CD4-positive, alpha-beta T cell (primary cell): Measurements from ENCODE around the gene DCTN4. TPM values are rescaled to one million over a fixed set of nuclear protein-coding genes. Genes with fewer than 3 reads are reported as not detected.

Experiments
- ATAC-seq: fragments of 200-7000 bp; cut with Tn5 transposase; one replicate; pipeline ENCODE4 v1.10.0; 2022; ENCODE audit warnings: mild to moderate bottlenecking; ENCODE audit not compliant: poor library complexity
- CTCF ChIA-PET: fragments of 350-600 bp; sonication (Branson Sonifier 250); formaldehyde crosslinking; loops from one replicate; lab custom pipeline; 2021; ENCODE audit warnings: antibody characterized with exemption, inconsistent platforms; lab: Charles Lee
- POLR2A ChIA-PET: fragments of 350-600 bp; sonication (Branson Sonifier 250); formaldehyde crosslinking; loops from one replicate; lab custom pipeline; 2021; ENCODE audit warnings: antibody characterized with exemption, inconsistent platforms; lab: Charles Lee
- DNase-seq, 14 experiments: peaks; one replicate each; pipeline ENCODE4 v3.0.0-alpha.2; 2013 to 2020; ENCODE audit warnings: mixed read lengths in 2 of 14
- H3K27ac ChIP-seq, 2 donors: one replicate each; pipeline versions ENCODE4 v1.5.1 to v1.7.0; 2013; ENCODE audit warnings: low read length in 2 of 2, low read depth in 1 of 2, mild to moderate bottlenecking in 1 of 2
- H3K27me3 ChIP-seq, 2 experiments: 1 replicate in 1 of 2; 2 replicates in 1 of 2; pipeline versions ENCODE4 v1.6.1 to v1.7.0; 2013; ENCODE audit warnings: low read length in 2 of 2, control low read depth in 1 of 2, mild to moderate bottlenecking in 1 of 2, moderate library complexity in 1 of 2; ENCODE audit not compliant: insufficient read depth in 2 of 2, control insufficient read depth in 1 of 2
- H3K36me3 ChIP-seq: one replicate; pipeline ENCODE4 v1.6.1; 2013; ENCODE audit warnings: low read length, control low read depth; ENCODE audit not compliant: insufficient read depth
- H3K4me1 ChIP-seq: one replicate; pipeline ENCODE4 v1.6.1; 2013; ENCODE audit warnings: low read length, control low read depth; ENCODE audit not compliant: insufficient read depth
- H3K4me3 ChIP-seq: one replicate; pipeline ENCODE4 v1.5.1; 2013; ENCODE audit warnings: mild to moderate bottlenecking, low read length, moderate library complexity
- H3K9me3 ChIP-seq, 2 experiments: 1 replicate in 1 of 2; 2 replicates in 1 of 2; pipeline versions ENCODE4 v1.6.1 to v1.7.0; 2013; ENCODE audit warnings: low read length in 2 of 2, mild to moderate bottlenecking in 2 of 2, control low read depth in 1 of 2, moderate library complexity in 1 of 2; ENCODE audit not compliant: control insufficient read depth in 1 of 2, insufficient read depth in 1 of 2
- H3K27ac Mint-ChIP-seq: one replicate; pipeline ENCODE4 v1.8.0; 2020; ENCODE audit warnings: mixed read lengths
- H3K27me3 Mint-ChIP-seq: one replicate; pipeline ENCODE4 v1.8.0; 2021; ENCODE audit warnings: mixed read lengths
- H3K36me3 Mint-ChIP-seq: one replicate; pipeline ENCODE4 v1.8.0; 2021; ENCODE audit warnings: low read depth, mixed read lengths
- H3K4me1 Mint-ChIP-seq: one replicate; pipeline ENCODE4 v1.8.0; 2021; ENCODE audit warnings: low read depth, mixed read lengths
- H3K4me3 Mint-ChIP-seq: one replicate; pipeline ENCODE4 v1.8.0; 2020; ENCODE audit warnings: mild to moderate bottlenecking, mixed read lengths
- H3K9me3 Mint-ChIP-seq: one replicate; pipeline ENCODE4 v1.8.0; 2020; ENCODE audit warnings: mixed read lengths
- CTCF ChIP-seq: fragments of 200-600 bp; IDR thresholded peaks from one replicate; pipeline ENCODE4 v1.8.0; 2022; ENCODE audit warnings: antibody characterized with exemption, mild to moderate bottlenecking
- intact Hi-C, 2 experiments: fragments of 100-400 bp; cut with DNase I in 1 of 2; cut with micrococcal nuclease in 1 of 2; formaldehyde crosslinking; loops; one replicate each; pipeline versions ENCODE4 v1.15.1 to v1.9.0; 2023 to 2025; cut with DNase I, micrococcal nuclease
- total RNA-seq, 174 experiments: library from RNA in 2 of 174; stranded (reverse) in 2 of 174; gene quantifications; one replicate each; pipeline ENCODE4 v1.2.3 and lab custom pipeline; 2021 to 2026

DCTN4 gene
- total RNA-seq, 2 experiments from 2014 or later = 81.2 to 84.4 TPM

- no peaks in the 10 kb centered on the region for H3K9me3 ChIP-seq
- no peak overlapping the region for H3K27ac ChIP-seq
- H3K36me3 Mint-ChIP-seq = peaks cover 84% of the 10 kb centered on the region
- no peaks in the 10 kb centered on the region for H3K27me3 Mint-ChIP-seq
- H3K4me1 ChIP-seq = no peaks in the 10 kb centered on the region
- CTCF ChIA-PET = no interaction called here
- no peak overlapping the region for H3K4me3 ChIP-seq
- H3K4me1 Mint-ChIP-seq = no peaks in the 10 kb centered on the region
- DNase-seq (no peak), ATAC-seq (no peak)
- POLR2A ChIA-PET = no interaction called here
- no peaks in the 10 kb centered on the region for H3K27me3 ChIP-seq
- intact Hi-C loops = no loop called here
- no peak for TF ChIP-seq CTCF
- H3K27ac Mint-ChIP-seq = no peak overlapping the region
- H3K36me3 ChIP-seq = peaks cover 82% of the 10 kb centered on the region
- no peak overlapping the region for H3K4me3 Mint-ChIP-seq
- no peaks in the 10 kb centered on the region for H3K9me3 Mint-ChIP-seq
These were observed 35.0 kb downstream of the DCTN4 start for GRCh38 chr5:150723845-150724244.

GRCh38 chr5:150710165-150710564, 48.7 kb downstream of the DCTN4 start:
- Mint-ChIP-seq H3K4me3 (no peak overlapping the region), H3K27ac (no peak overlapping the region), H3K27me3 (no peaks in the 10 kb centered on the region), H3K9me3 (no peaks in the 10 kb centered on the region), H3K36me3 (peaks cover 66% of the 10 kb centered on the region), H3K4me1 (no peaks in the 10 kb centered on the region)
- Histone ChIP-seq H3K27me3 (no peaks in the 10 kb centered on the region), H3K4me3 (no peak overlapping the region), H3K36me3 (peaks cover 72% of the 10 kb centered on the region), H3K4me1 (no peaks in the 10 kb centered on the region), H3K9me3 (no peaks in the 10 kb centered on the region), H3K27ac (no peak overlapping the region)
- ATAC-seq (no peak), DNase-seq (peak in 3 of 14 experiments; percentile 19 to 32 (median 31))
- CTCF ChIA-PET = no interaction called here
- peak; percentile 27 for TF ChIP-seq CTCF
- intact Hi-C loops = loop anchor here in 1 of 2 experiments (2.0 kb wide), 1 partner anchor 149 kb away; no protein-coding TSS in a partner anchor
- POLR2A ChIA-PET = no interaction called here

DNA sequence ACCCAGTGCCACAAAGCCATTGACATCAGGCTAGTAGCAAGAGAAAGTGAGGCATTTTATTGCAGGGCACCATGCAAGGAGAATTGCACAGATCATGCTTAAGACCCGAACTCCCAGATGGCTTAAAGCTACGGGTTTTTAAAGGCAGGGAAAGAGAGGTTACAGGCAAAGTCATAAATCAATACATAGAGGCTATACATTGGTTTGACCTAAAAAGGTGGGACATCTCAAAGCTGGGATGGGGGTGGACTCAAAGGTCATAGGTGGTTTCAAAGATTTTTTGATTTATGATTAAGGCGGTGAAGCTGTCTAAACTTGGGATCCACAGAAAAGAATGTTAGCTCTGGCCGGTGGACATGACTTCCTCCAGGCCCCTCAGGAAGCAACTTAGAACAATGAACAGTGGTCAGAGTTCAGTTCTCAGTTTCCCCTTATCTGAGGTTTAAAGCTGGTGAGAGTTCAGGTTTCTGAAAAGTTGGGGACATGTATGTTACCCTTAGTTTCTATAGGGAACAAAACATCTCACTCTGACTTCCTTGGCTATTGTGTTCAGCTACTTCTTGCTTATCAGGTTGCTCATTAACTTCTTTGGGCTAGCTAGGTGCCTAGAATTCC, 51.9 kb downstream of the DCTN4 start:
- no peak for TF ChIP-seq CTCF
- H3K27ac ChIP-seq = no peak overlapping the region
- ChIA-PET CTCF (no interaction called here), POLR2A (no interaction called here)
- DNase-seq (no peak), ATAC-seq (no peak)
- intact Hi-C loops = no loop called here
- Mint-ChIP-seq H3K9me3 (no peaks in the 10 kb centered on the region), H3K36me3 (peaks cover 46% of the 10 kb centered on the region), H3K4me1 (no peaks in the 10 kb centered on the region), H3K4me3 (no peak overlapping the region), H3K27ac (no peak overlapping the region), H3K27me3 (no peaks in the 10 kb centered on the region)
- H3K4me3 ChIP-seq = no peak overlapping the region
- H3K9me3 ChIP-seq = no peaks in the 10 kb centered on the region
- no peaks in the 10 kb centered on the region for H3K4me1 ChIP-seq
- peaks cover 40% of the 10 kb centered on the region for H3K36me3 ChIP-seq
- H3K27me3 ChIP-seq = no peaks in the 10 kb centered on the region
